H9 (cell line): ENCODE data around the gene MAP2K7. TPM values are rescaled to one million over a fixed set of nuclear protein-coding genes. Genes with fewer than 3 reads are reported as not detected.
A peak's percentile ranks its signal among the peaks of the same experiment; 100 is the strongest.

Source experiments
- DNase-seq: peaks from one replicate; pipeline ENCODE4 v3.0.0-alpha.2; 2017
- H2AFZ ChIP-seq: one replicate; pipeline ENCODE4 v1.6.1; 2013; ENCODE audit warnings: mild to moderate bottlenecking, low read length, control low read depth, moderate library complexity
- H2AK5ac ChIP-seq: 2 replicates; pipeline ENCODE4 v1.6.1; 2013; ENCODE audit warnings: low read length, control low read depth, mixed read lengths; ENCODE audit not compliant: insufficient read length
- H2BK120ac ChIP-seq: one replicate; pipeline ENCODE4 v1.6.1; 2013; ENCODE audit warnings: low read depth, mild to moderate bottlenecking, low read length, control low read depth, inconsistent platforms; ENCODE audit not compliant: poor library complexity, severe bottlenecking
- H2BK12ac ChIP-seq: 2 replicates; pipeline ENCODE4 v1.6.1; 2013; ENCODE audit warnings: low read length, control low read depth, mixed read lengths, low read depth; ENCODE audit not compliant: insufficient read length
- H2BK15ac ChIP-seq: 2 replicates; pipeline ENCODE4 v1.6.1; 2013; ENCODE audit warnings: low read depth, low read length, control low read depth
- H2BK20ac ChIP-seq: one replicate; pipeline ENCODE4 v1.6.1; 2013; ENCODE audit warnings: low read depth, mild to moderate bottlenecking, low read length, control low read depth, inconsistent platforms; ENCODE audit not compliant: poor library complexity, severe bottlenecking
- H2BK5ac ChIP-seq: 2 replicates; pipeline ENCODE4 v1.6.1; 2013; ENCODE audit warnings: low read length, control low read depth, mixed read lengths; ENCODE audit not compliant: insufficient read length
- H3K14ac ChIP-seq: 2 replicates; pipeline ENCODE4 v1.6.1; 2013; ENCODE audit warnings: low read length, control low read depth; ENCODE audit not compliant: insufficient read depth
- H3K18ac ChIP-seq: 2 replicates; pipeline ENCODE4 v1.6.1; 2013; ENCODE audit warnings: low read depth, mild to moderate bottlenecking, mixed read lengths, low read length, control low read depth; ENCODE audit not compliant: insufficient read length
- H3K23ac ChIP-seq: 2 replicates; pipeline ENCODE4 v1.6.1; 2013; ENCODE audit warnings: low read length, control low read depth, mixed read lengths, low read depth; ENCODE audit not compliant: insufficient read length
- H3K23me2 ChIP-seq: 2 replicates; pipeline ENCODE4 v1.6.1; 2013; ENCODE audit warnings: low read depth, mild to moderate bottlenecking, mixed read lengths, low read length, control low read depth; ENCODE audit not compliant: insufficient read length, poor library complexity, severe bottlenecking
- H3K27ac ChIP-seq: 2 replicates; pipeline ENCODE4 v1.5.1; 2013; ENCODE audit warnings: low read length, control low read depth, mixed read lengths, low read depth; ENCODE audit not compliant: insufficient read length
- H3K27me3 ChIP-seq: 2 replicates; pipeline ENCODE4 v1.6.1; 2013; ENCODE audit warnings: low read length, control low read depth, inconsistent platforms; ENCODE audit not compliant: insufficient read depth
- H3K4ac ChIP-seq: 2 replicates; pipeline ENCODE4 v1.6.1; 2013; ENCODE audit warnings: low read depth, mild to moderate bottlenecking, control low read depth, inconsistent platforms, low read length, moderate library complexity
- H3K4me1 ChIP-seq: 2 replicates; pipeline ENCODE4 v1.6.1; 2013; ENCODE audit warnings: low read length, control low read depth, inconsistent platforms; ENCODE audit not compliant: insufficient read depth
- H3K4me2 ChIP-seq: 2 replicates; pipeline ENCODE4 v1.6.1; 2013; ENCODE audit warnings: low read length, control low read depth, mixed read lengths; ENCODE audit not compliant: insufficient read length, insufficient read depth
- H3K56ac ChIP-seq: 2 replicates; pipeline ENCODE4 v1.6.1; 2013; ENCODE audit warnings: low read depth, mild to moderate bottlenecking, mixed read lengths, low read length, control low read depth; ENCODE audit not compliant: insufficient read length
- H3K79me1 ChIP-seq: 2 replicates; pipeline ENCODE4 v1.6.1; 2013; ENCODE audit warnings: low read depth, mild to moderate bottlenecking, moderate library complexity, low read length, control low read depth, inconsistent platforms; ENCODE audit not compliant: insufficient read depth, poor library complexity, severe bottlenecking
- H3K79me2 ChIP-seq: 2 replicates; pipeline ENCODE4 v1.6.1; 2013; ENCODE audit warnings: low read length, control low read depth, inconsistent platforms; ENCODE audit not compliant: insufficient read depth
- H3K9ac ChIP-seq: 2 replicates; pipeline ENCODE4 v1.6.1; 2013; ENCODE audit warnings: low read length, control low read depth, mixed read lengths; ENCODE audit not compliant: insufficient read length; ENCODE audit errors: extremely low read depth
- H3K9me3 ChIP-seq: one replicate; pipeline ENCODE4 v1.6.1; 2013; ENCODE audit warnings: low read depth, low read length, inconsistent platforms; ENCODE audit not compliant: control insufficient read depth
- H3T11ph ChIP-seq: one replicate; pipeline ENCODE4 v1.6.1; 2013; ENCODE audit warnings: mild to moderate bottlenecking, low read length, control low read depth, inconsistent platforms
- H4K20me1 ChIP-seq: one replicate; pipeline ENCODE4 v1.6.1; 2013; ENCODE audit not compliant: control insufficient read depth, insufficient read length, insufficient read depth
- H4K5ac ChIP-seq: 2 replicates; pipeline ENCODE4 v1.6.1; 2013; ENCODE audit warnings: low read depth, mild to moderate bottlenecking, mixed read lengths, low read length, control low read depth; ENCODE audit not compliant: insufficient read length
- H4K8ac ChIP-seq: replicated peaks from 2 replicates; pipeline ENCODE4 v1.6.1; 2013; ENCODE audit warnings: low read length, control low read depth, mixed read lengths, low read depth; ENCODE audit not compliant: insufficient read length
- H4K91ac ChIP-seq: 2 replicates; pipeline ENCODE4 v1.6.1; 2013; ENCODE audit warnings: low read depth, mild to moderate bottlenecking, moderate library complexity, mixed read lengths, low read length, control low read depth; ENCODE audit not compliant: insufficient read length
- H3K27ac Mint-ChIP-seq, 3 experiments: 2 replicates in 2 of 3; 3 replicates in 1 of 3; pipeline ENCODE4 v1.8.0; 2020 to 2021; ENCODE audit warnings: mixed read lengths in 3 of 3, mild to moderate bottlenecking in 1 of 3, moderate library complexity in 1 of 3
- H3K27me3 Mint-ChIP-seq: 2 replicates; pipeline ENCODE4 v1.8.0; 2021; ENCODE audit warnings: low read depth, mild to moderate bottlenecking, moderate library complexity, mixed read lengths
- H3K36me3 Mint-ChIP-seq, 3 experiments: 2 replicates in 2 of 3; 3 replicates in 1 of 3; pipeline ENCODE4 v1.8.0; 2020 to 2021; ENCODE audit warnings: low read depth in 3 of 3, mixed read lengths in 3 of 3; ENCODE audit not compliant: insufficient read depth in 1 of 3
- H3K4me1 Mint-ChIP-seq, 2 experiments: 2 replicates each; pipeline ENCODE4 v1.8.0; 2020; ENCODE audit warnings: mixed read lengths in 2 of 2
- H3K4me3 Mint-ChIP-seq, 2 experiments: 2 replicates in 1 of 2; 3 replicates in 1 of 2; pipeline ENCODE4 v1.8.0; 2020 to 2021; ENCODE audit warnings: mild to moderate bottlenecking in 2 of 2, mixed read lengths in 2 of 2, moderate library complexity in 1 of 2
- H3K9me3 Mint-ChIP-seq, 2 experiments: 2 replicates in 1 of 2; 3 replicates in 1 of 2; pipeline ENCODE4 v1.8.0; 2020; ENCODE audit warnings: mild to moderate bottlenecking in 2 of 2, mixed read lengths in 2 of 2, moderate library complexity in 1 of 2
- CTCF ChIP-seq: fragments of 200-600 bp; sonication (generic); conservative IDR thresholded peaks from 3 replicates; pipeline ENCODE4 v1.8.0; 2021; ENCODE audit warnings: antibody characterized with exemption, mild to moderate bottlenecking
- WGBS: extraction: QIAGEN DNeasy Blood & Tissue Kit; methylation state at CpG from one replicate; pipeline ENCODE4 v1.1.7; 2013; ENCODE audit warnings: missing lambda C conversion rate, low lambda C conversion rate, mixed read lengths; ENCODE audit not compliant: insufficient read length; ENCODE audit errors: extremely low coverage; 5-methylcytosine and 5-hydroxymethylcytosine counted together
- total RNA-seq: library from RNA; stranded (reverse); gene quantifications from 2 replicates; pipeline ENCODE4 v1.2.1, GENCODE V29; 2021

The MAP2K7 gene
- total RNA-seq, 1 experiment from 2014 or later = 48.1 TPM

GRCh38 chr19:7927605-7928333, 24.1 kb downstream of the MAP2K7 start:
- H3K27me3 Mint-ChIP-seq = no peaks in the 10 kb centered on the region
- Histone ChIP-seq H2AFZ (no peak overlapping the region), H3K4me2 (no peak overlapping the region), H3T11ph (no peak overlapping the region), H3K79me1 (no peaks in the 10 kb centered on the region), H3K27ac (no peak overlapping the region), H3K18ac (no peak overlapping the region), H2BK15ac (no peak overlapping the region), H2BK120ac (no peak overlapping the region), H4K8ac (no peak overlapping the region), H3K79me2 (no peaks in the 10 kb centered on the region), H2BK20ac (no peak overlapping the region), H3K9me3 (no peaks in the 10 kb centered on the region), H3K4me1 (0 out of 2 replicates have a peak, but pooled peaks cover 4% of the 10 kb centered on the region), H4K5ac (no peak overlapping the region), H3K23me2 (no peaks in the 10 kb centered on the region), H4K20me1 (no peaks in the 10 kb centered on the region), H3K23ac (no peak overlapping the region), H2AK5ac (no peak overlapping the region), H3K4ac (no peak overlapping the region), H3K14ac (no peak overlapping the region), H4K91ac (no peak overlapping the region), H2BK5ac (no peak overlapping the region), H3K9ac (no peak overlapping the region), H3K56ac (no peak overlapping the region), H2BK12ac (no peak overlapping the region), H3K27me3 (no peaks in the 10 kb centered on the region)
- no CpG with 5 or more reads among the region's 23 CpGs for WGBS
- TF ChIP-seq CTCF = no peak
- peak overlapping the region in 1 of 3 experiments; percentile 6; a peak in 1 of 7 replicates for H3K27ac Mint-ChIP-seq
- H3K4me3 Mint-ChIP-seq = peak overlapping the region in 1 of 2 experiments; percentile 50; a peak in 2 of 5 replicates
- H3K9me3 Mint-ChIP-seq = no peaks in the 10 kb centered on the region
- H3K36me3 Mint-ChIP-seq = peaks cover 2 to 51% (median 26%) of the 10 kb centered on the region in 3 experiments; a peak in 6 of 7 replicates
- DNase-seq = no peak
- H3K4me1 Mint-ChIP-seq = peaks cover 6 to 11% of the 10 kb centered on the region in 2 experiments
